Measurements from ENCODE around the gene FRYL. TPM values are rescaled to one million over a fixed set of nuclear protein-coding genes. Genes with fewer than 3 reads are reported as not detected.

Gene FRYL
- total RNA-seq, 1 experiment from 2014 or later = 45.8 TPM

DNA sequence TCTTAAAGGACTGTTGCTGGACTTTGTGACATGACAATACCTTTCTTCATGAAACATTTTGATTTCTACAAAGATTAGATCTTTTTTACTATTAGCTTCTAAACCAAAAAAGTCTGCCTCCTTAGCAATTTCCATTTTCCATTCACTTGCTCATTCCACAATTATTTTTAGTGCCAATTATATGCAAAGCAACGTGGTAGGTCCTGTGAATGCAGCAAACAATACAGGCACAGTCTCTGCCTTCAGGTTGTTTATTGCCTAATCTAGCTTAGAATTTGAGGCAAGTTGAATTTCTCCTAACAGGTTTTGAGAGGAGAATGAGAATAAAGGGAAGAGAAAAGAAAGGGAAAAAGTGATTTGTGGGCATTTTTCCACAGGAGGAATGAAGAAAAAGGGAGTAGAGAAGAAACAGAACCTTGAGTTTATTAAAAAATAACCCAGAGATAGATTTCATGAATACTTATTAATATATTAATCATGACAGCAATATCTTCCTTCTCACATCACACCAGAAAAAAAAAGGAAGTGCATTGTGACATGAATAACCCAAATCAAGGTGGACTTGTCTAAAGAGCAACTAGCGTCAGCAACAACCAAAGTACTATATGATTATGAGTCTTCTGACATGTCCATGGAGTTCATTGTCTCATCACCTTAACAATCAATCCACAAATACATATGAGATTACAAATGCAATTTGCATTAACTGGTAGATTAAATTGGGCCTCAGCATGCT is 16.3 kb upstream of the FRYL start:
- no peak overlapping the region for H3K4me3 Mint-ChIP-seq (ENCODE audit: low read depth, unreplicated experiment)
- H3K27me3 Mint-ChIP-seq (ENCODE audit: unreplicated experiment) = no peaks in the 10 kb centered on the region
- intact Hi-C loops (cut with micrococcal nuclease; ENCODE audit: unreplicated experiment) = no loop called here

DNA sequence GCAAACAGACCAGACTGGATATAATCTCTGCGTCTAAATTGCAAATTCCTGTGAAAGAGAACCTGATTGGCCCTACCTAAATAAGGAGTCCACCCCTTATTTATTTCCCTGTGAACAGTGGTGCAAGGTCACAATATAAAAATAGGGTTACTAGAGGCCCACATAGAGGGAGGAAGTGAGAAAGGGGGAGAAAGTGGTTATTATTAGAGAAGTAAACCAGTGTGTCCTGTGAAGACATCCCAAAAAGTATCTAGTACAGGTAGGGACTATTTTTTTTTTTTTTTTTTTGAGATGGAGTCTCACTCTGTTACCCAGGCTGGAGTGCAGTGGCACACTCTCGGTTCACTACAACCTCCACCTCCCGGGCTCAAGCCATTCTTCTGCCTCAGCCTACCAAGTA is 15.0 kb upstream of the FRYL start:
- Mint-ChIP-seq H3K27me3 (ENCODE audit: unreplicated experiment) (no peaks in the 10 kb centered on the region), H3K9me3 (ENCODE audit: low read depth, unreplicated experiment) (no peaks in the 10 kb centered on the region), H3K36me3 (ENCODE audit: insufficient read depth, unreplicated experiment) (no peaks in the 10 kb centered on the region), H3K4me3 (ENCODE audit: low read depth, unreplicated experiment) (no peak overlapping the region), H3K4me1 (ENCODE audit: low read depth, unreplicated experiment) (no peaks in the 10 kb centered on the region), H3K27ac (ENCODE audit: unreplicated experiment) (no peak overlapping the region)
- CTCF ChIA-PET = interaction anchor here (0.6 kb wide), 1 partner anchor 44 kb away, joined by 3 read pairs; no protein-coding TSS in a partner anchor
- intact Hi-C loops (cut with micrococcal nuclease; ENCODE audit: unreplicated experiment) = no loop called here
- DNase-seq = no peak
- BruUV-seq (replicated peaks) = no TSS peak
- TF ChIP-seq, protein P1, sequence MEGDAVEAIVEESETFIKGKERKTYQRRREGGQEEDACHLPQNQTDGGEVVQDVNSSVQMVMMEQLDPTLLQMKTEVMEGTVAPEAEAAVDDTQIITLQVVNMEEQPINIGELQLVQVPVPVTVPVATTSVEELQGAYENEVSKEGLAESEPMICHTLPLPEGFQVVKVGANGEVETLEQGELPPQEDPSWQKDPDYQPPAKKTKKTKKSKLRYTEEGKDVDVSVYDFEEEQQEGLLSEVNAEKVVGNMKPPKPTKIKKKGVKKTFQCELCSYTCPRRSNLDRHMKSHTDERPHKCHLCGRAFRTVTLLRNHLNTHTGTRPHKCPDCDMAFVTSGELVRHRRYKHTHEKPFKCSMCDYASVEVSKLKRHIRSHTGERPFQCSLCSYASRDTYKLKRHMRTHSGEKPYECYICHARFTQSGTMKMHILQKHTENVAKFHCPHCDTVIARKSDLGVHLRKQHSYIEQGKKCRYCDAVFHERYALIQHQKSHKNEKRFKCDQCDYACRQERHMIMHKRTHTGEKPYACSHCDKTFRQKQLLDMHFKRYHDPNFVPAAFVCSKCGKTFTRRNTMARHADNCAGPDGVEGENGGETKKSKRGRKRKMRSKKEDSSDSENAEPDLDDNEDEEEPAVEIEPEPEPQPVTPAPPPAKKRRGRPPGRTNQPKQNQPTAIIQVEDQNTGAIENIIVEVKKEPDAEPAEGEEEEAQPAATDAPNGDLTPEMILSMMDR (IDR thresholded peaks at IDR 0.05; ENCODE audit: unreplicated experiment) = no peak

More for the DNA sequence above, 16.3 kb upstream of the FRYL start:
- Mint-ChIP-seq H3K4me1 (ENCODE audit: low read depth, unreplicated experiment) (peaks cover under 1% of the 10 kb centered on the region), H3K36me3 (ENCODE audit: insufficient read depth, unreplicated experiment) (no peaks in the 10 kb centered on the region), H3K9me3 (ENCODE audit: low read depth, unreplicated experiment) (no peaks in the 10 kb centered on the region), H3K27ac (ENCODE audit: unreplicated experiment) (no peak overlapping the region)
- DNase-seq = no peak
- CTCF ChIA-PET = no interaction called here
- TF ChIP-seq, protein P1 (IDR thresholded peaks at IDR 0.05; ENCODE audit: unreplicated experiment) = no peak
- BruUV-seq (replicated peaks) = no TSS peak

DNA sequence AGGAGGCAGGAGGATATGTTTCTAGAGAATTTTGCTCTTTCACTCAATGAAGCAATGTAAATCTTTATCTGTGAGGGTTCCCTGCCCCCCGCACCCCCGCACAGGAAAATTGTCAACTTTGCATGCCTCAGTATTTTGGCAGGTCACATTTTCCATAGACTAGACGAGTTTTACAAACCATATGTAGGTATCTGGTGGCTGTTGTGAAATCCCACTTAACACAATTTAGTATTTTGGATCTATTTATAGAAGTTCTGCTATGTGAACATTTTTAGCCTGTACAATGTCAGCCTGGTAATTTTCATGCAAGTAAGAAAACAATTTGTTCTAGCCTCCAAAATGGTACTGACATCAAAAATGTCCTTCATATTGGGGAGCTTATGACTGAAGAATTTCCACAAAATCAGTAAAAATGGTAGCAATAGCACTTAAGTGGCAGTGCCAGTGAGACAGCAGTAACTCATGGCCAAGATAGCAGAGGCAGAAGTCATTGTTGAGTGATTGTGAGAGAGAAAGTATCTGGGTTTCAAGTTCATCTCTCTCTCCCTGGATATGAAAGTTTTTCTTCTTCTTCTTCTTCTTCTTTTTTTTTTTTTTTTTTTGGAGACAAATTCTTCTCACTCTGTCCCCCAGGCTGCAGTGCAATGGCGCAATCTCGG is 12.4 kb upstream of the FRYL start:
- Mint-ChIP-seq H3K27ac (ENCODE audit: unreplicated experiment) (no peak overlapping the region), H3K9me3 (ENCODE audit: low read depth, unreplicated experiment) (no peaks in the 10 kb centered on the region), H3K4me3 (ENCODE audit: low read depth, unreplicated experiment) (no peak overlapping the region), H3K4me1 (ENCODE audit: low read depth, unreplicated experiment) (no peaks in the 10 kb centered on the region), H3K36me3 (ENCODE audit: insufficient read depth, unreplicated experiment) (no peaks in the 10 kb centered on the region), H3K27me3 (ENCODE audit: unreplicated experiment) (no peaks in the 10 kb centered on the region)
- no TSS peak for BruUV-seq (replicated peaks)
- intact Hi-C loops (cut with micrococcal nuclease; ENCODE audit: unreplicated experiment) = no loop called here
- DNase-seq = no peak
- CTCF ChIA-PET = no interaction called here
- TF ChIP-seq, protein P1 (IDR thresholded peaks at IDR 0.05; ENCODE audit: unreplicated experiment) = no peak

DNA sequence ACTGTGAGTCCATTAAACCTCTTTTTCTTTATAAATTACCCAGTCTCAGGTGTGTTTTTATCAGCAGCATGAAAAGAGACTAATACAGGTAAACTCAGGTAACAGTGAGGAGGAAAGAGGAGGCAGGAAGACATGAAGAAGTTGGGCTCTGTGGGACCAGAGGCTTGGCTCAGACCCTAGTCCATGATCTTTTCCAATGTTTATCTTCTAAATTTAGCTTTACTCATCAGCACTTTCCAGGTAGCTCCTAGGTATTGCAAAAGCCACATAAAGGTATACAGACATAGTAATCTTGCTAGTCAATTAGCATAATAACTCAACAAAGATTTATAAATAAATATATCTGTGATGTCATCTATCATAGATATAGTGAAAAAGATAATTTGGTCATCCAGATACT is 11.2 kb upstream of the FRYL start:
- no peak for DNase-seq
- Mint-ChIP-seq H3K36me3 (ENCODE audit: insufficient read depth, unreplicated experiment) (no peaks in the 10 kb centered on the region), H3K4me3 (ENCODE audit: low read depth, unreplicated experiment) (no peak overlapping the region), H3K9me3 (ENCODE audit: low read depth, unreplicated experiment) (no peaks in the 10 kb centered on the region), H3K4me1 (ENCODE audit: low read depth, unreplicated experiment) (no peaks in the 10 kb centered on the region), H3K27me3 (ENCODE audit: unreplicated experiment) (no peaks in the 10 kb centered on the region), H3K27ac (ENCODE audit: unreplicated experiment) (no peak overlapping the region)
- BruUV-seq (replicated peaks) = no TSS peak
- CTCF ChIA-PET = no interaction called here
- intact Hi-C loops (cut with micrococcal nuclease; ENCODE audit: unreplicated experiment) = no loop called here
- TF ChIP-seq, protein P1 (IDR thresholded peaks at IDR 0.05; ENCODE audit: unreplicated experiment) = no peak

All from Calu3 (cell line).